WTC11 (cell line): ENCODE measurements around the gene XPNPEP1. TPM values are rescaled to one million over a fixed set of nuclear protein-coding genes. Genes with fewer than 3 reads are reported as not detected.

Experiments used
- ATAC-seq: fragments of 200-7000 bp; cut with Tn5 transposase; 2 replicates; pipeline ENCODE4 v1.10.0; 2021; ENCODE audit warnings: mild to moderate bottlenecking, moderate library complexity
- CTCF ChIA-PET: fragments of 300-600 bp; sonication (Branson Sonifier 250); formaldehyde crosslinking; loops from one replicate; lab custom pipeline; 2021; ENCODE audit warnings: antibody characterized with exemption; lab: Charles Lee
- POLR2A ChIA-PET: fragments of 350-600 bp; sonication (Branson Sonifier 250); formaldehyde crosslinking; loops from one replicate; lab custom pipeline; 2021; ENCODE audit warnings: antibody characterized with exemption; lab: Charles Lee
- DNase-seq: peaks from one replicate; pipeline ENCODE4 v3.0.0; 2021; ENCODE audit warnings: low spot score
- H3K27ac Mint-ChIP-seq: 2 replicates; pipeline ENCODE4 v1.8.0; 2021; ENCODE audit warnings: mixed read lengths
- H3K27me3 Mint-ChIP-seq: 2 replicates; pipeline ENCODE4 v1.8.0; 2021; ENCODE audit warnings: low read depth, mild to moderate bottlenecking, moderate library complexity, mixed read lengths
- H3K36me3 Mint-ChIP-seq: 2 replicates; pipeline ENCODE4 v1.8.0; 2021; ENCODE audit warnings: mixed read lengths
- H3K4me1 Mint-ChIP-seq: 2 replicates; pipeline ENCODE4 v1.8.0; 2022; ENCODE audit warnings: mixed read lengths
- H3K4me3 Mint-ChIP-seq: 2 replicates; pipeline ENCODE4 v1.8.0; 2021; ENCODE audit warnings: mild to moderate bottlenecking, moderate library complexity, mixed read lengths
- H3K9me3 Mint-ChIP-seq: 2 replicates; pipeline ENCODE4 v1.8.0; 2021; ENCODE audit warnings: mixed read lengths
- AR ChIP-seq: fragments of 250-450 bp; sonication (Bioruptor Pico); IDR thresholded peaks from 2 replicates; pipeline ENCODE4 v1.9.0; 2021; ENCODE audit warnings: mild to moderate bottlenecking
- E2F5 ChIP-seq: sonication (generic); formaldehyde crosslinking; IDR thresholded peaks from 2 replicates; pipeline ENCODE4 v1.8.1; 2022; ENCODE audit warnings: mild to moderate bottlenecking, moderate library complexity, missing genetic modification reagents
- FOXJ3 ChIP-seq: sonication (generic); formaldehyde crosslinking; IDR thresholded peaks from 2 replicates; pipeline ENCODE4 v1.9.0; 2021; ENCODE audit warnings: missing genetic modification reagents, mild to moderate bottlenecking, borderline replicate concordance
- FOXP1 ChIP-seq: sonication (generic); formaldehyde crosslinking; IDR thresholded peaks from 2 replicates; pipeline ENCODE4 v1.8.0; 2022; ENCODE audit warnings: missing genetic modification reagents, mild to moderate bottlenecking, moderate library complexity, borderline replicate concordance
- GRHL2 ChIP-seq: fragments of 250-450 bp; sonication (Bioruptor Pico); IDR thresholded peaks from 2 replicates; pipeline ENCODE4 v1.8.0; 2022; ENCODE audit warnings: mild to moderate bottlenecking, moderate library complexity; ENCODE audit not compliant: insufficient replicate concordance, severe bottlenecking
- HMGA2 ChIP-seq: fragments of 250-450 bp; sonication (Bioruptor Pico); IDR thresholded peaks from 2 replicates; pipeline ENCODE4 v1.4.0; 2021; ENCODE audit warnings: mild to moderate bottlenecking, moderate library complexity
- HMGXB4 ChIP-seq: sonication (generic); formaldehyde crosslinking; IDR thresholded peaks from 2 replicates; pipeline ENCODE4 v1.8.1; 2023; ENCODE audit warnings: mild to moderate bottlenecking, moderate library complexity, missing genetic modification reagents
- IRF2 ChIP-seq: sonication (generic); formaldehyde crosslinking; IDR thresholded peaks from 2 replicates; pipeline ENCODE4 v1.8.0; 2022; ENCODE audit warnings: low read depth, missing genetic modification reagents, borderline replicate concordance
- MAX ChIP-seq: sonication (generic); formaldehyde crosslinking; IDR thresholded peaks from 2 replicates; pipeline ENCODE4 v1.8.0; 2022; ENCODE audit warnings: mild to moderate bottlenecking, missing genetic modification reagents
- NR1H2 ChIP-seq: sonication (generic); formaldehyde crosslinking; IDR thresholded peaks from 2 replicates; pipeline ENCODE4 v1.9.0; 2021; ENCODE audit warnings: mild to moderate bottlenecking, moderate library complexity, missing genetic modification reagents
- PRDM15 ChIP-seq: sonication (generic); formaldehyde crosslinking; IDR thresholded peaks from 2 replicates; pipeline ENCODE4 v1.8.0; 2022; ENCODE audit warnings: missing genetic modification reagents
- SMAD4 ChIP-seq: sonication (generic); formaldehyde crosslinking; IDR thresholded peaks from 2 replicates; pipeline ENCODE4 v1.8.0; 2022; ENCODE audit warnings: mild to moderate bottlenecking, missing genetic modification reagents
- SP1 ChIP-seq: sonication (generic); formaldehyde crosslinking; conservative IDR thresholded peaks from 2 replicates; pipeline ENCODE4 v1.8.1; 2022; ENCODE audit warnings: missing genetic modification reagents
- TEAD1 ChIP-seq: sonication (generic); formaldehyde crosslinking; IDR thresholded peaks from 2 replicates; pipeline ENCODE4 v1.8.0; 2022; ENCODE audit warnings: mild to moderate bottlenecking, missing genetic modification reagents
- TEAD4 ChIP-seq: sonication (generic); formaldehyde crosslinking; IDR thresholded peaks from 2 replicates; pipeline ENCODE4 v1.8.0; 2022; ENCODE audit warnings: mild to moderate bottlenecking, missing genetic modification reagents
- USF2 ChIP-seq: sonication (generic); formaldehyde crosslinking; IDR thresholded peaks from 2 replicates; pipeline ENCODE4 v1.8.1; 2023; ENCODE audit warnings: mild to moderate bottlenecking, missing genetic modification reagents, moderate library complexity
- ZBTB21 ChIP-seq: sonication (generic); formaldehyde crosslinking; IDR thresholded peaks from 2 replicates; pipeline ENCODE4 v1.8.1; 2023; ENCODE audit warnings: mild to moderate bottlenecking, missing genetic modification reagents, borderline replicate concordance
- ZNF138 ChIP-seq: sonication (generic); formaldehyde crosslinking; conservative IDR thresholded peaks from 2 replicates; pipeline ENCODE4 v1.8.1; 2022; ENCODE audit warnings: mild to moderate bottlenecking, moderate library complexity, missing genetic modification reagents
- ZNF263 ChIP-seq: sonication (generic); formaldehyde crosslinking; IDR thresholded peaks from 2 replicates; pipeline ENCODE4 v1.8.1; 2022; ENCODE audit warnings: low read depth, mild to moderate bottlenecking, moderate library complexity, missing genetic modification reagents
- ZNF396 ChIP-seq: fragments of 250-450 bp; sonication (Bioruptor Pico); IDR thresholded peaks from 2 replicates; pipeline ENCODE4 v1.8.0; 2021; ENCODE audit warnings: mild to moderate bottlenecking, moderate library complexity, borderline replicate concordance
- ZNF425 ChIP-seq: fragments of 250-450 bp; sonication (Bioruptor Pico); conservative IDR thresholded peaks from 2 replicates; pipeline ENCODE4 v1.9.0; 2021; ENCODE audit warnings: mild to moderate bottlenecking
- ZNF512 ChIP-seq: sonication (generic); formaldehyde crosslinking; IDR thresholded peaks from 2 replicates; pipeline ENCODE4 v1.8.1; 2022; ENCODE audit warnings: missing genetic modification reagents, borderline replicate concordance
- total RNA-seq: library from RNA; stranded (reverse); gene quantifications from 3 replicates; pipeline ENCODE4 v1.2.3, GENCODE V29; 2021

Gene XPNPEP1
- total RNA-seq, 1 experiment from 2014 or later: 59.3 TPM

GRCh38 chr10:109953766-109954165, 30.5 kb upstream of the XPNPEP1 start:
- no peak overlapping the region for H3K27ac Mint-ChIP-seq
- H3K4me1 Mint-ChIP-seq: peaks cover 33% of the 10 kb centered on the region
- no peak for ATAC-seq
- ChIA-PET CTCF (interaction anchor here (2.2 kb wide), 1 partner anchor 69 kb away, joined by 12 read pairs; no protein-coding TSS in a partner anchor), POLR2A (no interaction called here)
- no peaks in the 10 kb centered on the region; the same call in 1 of the 2 replicates for H3K27me3 Mint-ChIP-seq
- TF ChIP-seq E2F5 (CRISPR knock-in tag): no peak
- TF ChIP-seq ZNF425 (CRISPR knock-in tag): no peak
- no peak for TF ChIP-seq NR1H2 (CRISPR knock-in tag)
- no peak for TF ChIP-seq ZNF138 (CRISPR knock-in tag)
- TF ChIP-seq IRF2 (CRISPR knock-in tag): no peak
- no peak for TF ChIP-seq FOXJ3 (CRISPR knock-in tag)
- TF ChIP-seq FOXP1: no peak
- no peak for TF ChIP-seq SP1 (CRISPR knock-in tag)
- no peak for TF ChIP-seq HMGXB4 (CRISPR knock-in tag)
- no peak for TF ChIP-seq TEAD1
- TF ChIP-seq ZNF396 (CRISPR knock-in tag): no peak
- no peak for TF ChIP-seq SMAD4 (CRISPR knock-in tag)
- no peak for TF ChIP-seq TEAD4
- no peak for TF ChIP-seq GRHL2 (CRISPR knock-in tag)
- TF ChIP-seq ZBTB21 (CRISPR knock-in tag): no peak
- no peak for TF ChIP-seq HMGA2 (CRISPR knock-in tag)
- no peak for TF ChIP-seq USF2
- H3K36me3 Mint-ChIP-seq: no peaks in the 10 kb centered on the region
- no peak for DNase-seq
- H3K9me3 Mint-ChIP-seq: peaks cover 6% of the 10 kb centered on the region; the same call in 1 of the 2 replicates
- no peak overlapping the region for H3K4me3 Mint-ChIP-seq

GRCh38 chr10:109952526-109952925, 29.2 kb upstream of the XPNPEP1 start:
- Mint-ChIP-seq H3K27me3 (no peaks in the 10 kb centered on the region; the same call in 1 of the 2 replicates), H3K9me3 (peaks cover 6% of the 10 kb centered on the region; the same call in 1 of the 2 replicates), H3K36me3 (no peaks in the 10 kb centered on the region), H3K27ac (no peak overlapping the region), H3K4me3 (no peak overlapping the region), H3K4me1 (peaks cover 27% of the 10 kb centered on the region)
- DNase-seq (no peak), ATAC-seq (no peak)
- ChIA-PET POLR2A (no interaction called here), CTCF (interaction anchor here (2.2 kb wide), 1 partner anchor 68 kb away, joined by 12 read pairs; no protein-coding TSS in a partner anchor)
- TF ChIP-seq ZNF263 (CRISPR knock-in tag) (no peak), AR (CRISPR knock-in tag) (no peak), TEAD1 (no peak), PRDM15 (CRISPR knock-in tag) (no peak), MAX (CRISPR knock-in tag) (no peak), ZNF512 (CRISPR knock-in tag) (no peak)
